GM06990 (cell line): ENCODE results near the gene NHS.
"Not testable (repeated sequence)": the region's sequence is repeated elsewhere in the genome, so short reads cannot be mapped to it uniquely, and the experiment has no call there.

Experiments
- DNase-seq: peaks from one replicate; pipeline ENCODE4 v3.0.0-alpha.2; 2011; ENCODE audit not compliant: insufficient read length; ENCODE audit errors: extremely low read depth
- H3K27me3 ChIP-seq: replicated peaks from 2 replicates; pipeline ENCODE4 v1.6.0; 2011; ENCODE audit warnings: low read length; ENCODE audit not compliant: control insufficient read depth, insufficient read depth
- H3K36me3 ChIP-seq: 2 replicates; pipeline ENCODE4 v1.5.1; 2011; ENCODE audit warnings: low read length; ENCODE audit not compliant: control insufficient read depth, insufficient read depth
- H3K4me3 ChIP-seq: replicated peaks from 2 replicates; pipeline ENCODE4 v1.5.1; 2011; ENCODE audit warnings: low read depth, mild to moderate bottlenecking, control low read depth, low read length
- TF ChIP-seq, protein P1 (sequence below): IDR thresholded peaks from 2 replicates; pipeline ENCODE4 v1.5.1; 2011; ENCODE audit warnings: low read length, control low read depth, mild to moderate bottlenecking, inconsistent platforms; ENCODE audit not compliant: insufficient read depth, poor library complexity, severe bottlenecking

The NHS gene

DNA sequence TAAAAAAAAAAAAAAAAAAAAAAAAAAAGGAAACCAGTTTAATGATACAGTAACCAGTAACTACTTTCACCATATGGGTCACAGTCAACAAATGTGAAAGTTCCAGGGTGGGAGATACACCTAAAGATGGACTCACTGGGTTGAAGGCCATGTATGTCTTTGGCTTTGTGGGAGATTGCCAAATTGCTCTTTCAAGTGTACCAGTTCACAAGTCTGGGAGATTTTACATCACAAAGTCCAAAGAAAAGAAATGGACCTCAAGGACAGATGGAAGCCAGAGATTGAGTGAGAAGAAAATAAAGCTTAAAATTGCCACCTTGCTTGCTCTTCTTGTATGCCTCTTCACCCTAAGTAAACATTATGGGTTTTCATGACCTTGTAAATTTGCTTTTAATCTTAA lies 65.3 kb downstream of the NHS start:
- H3K27me3 ChIP-seq = no peaks in the 10 kb centered on the region

DNA sequence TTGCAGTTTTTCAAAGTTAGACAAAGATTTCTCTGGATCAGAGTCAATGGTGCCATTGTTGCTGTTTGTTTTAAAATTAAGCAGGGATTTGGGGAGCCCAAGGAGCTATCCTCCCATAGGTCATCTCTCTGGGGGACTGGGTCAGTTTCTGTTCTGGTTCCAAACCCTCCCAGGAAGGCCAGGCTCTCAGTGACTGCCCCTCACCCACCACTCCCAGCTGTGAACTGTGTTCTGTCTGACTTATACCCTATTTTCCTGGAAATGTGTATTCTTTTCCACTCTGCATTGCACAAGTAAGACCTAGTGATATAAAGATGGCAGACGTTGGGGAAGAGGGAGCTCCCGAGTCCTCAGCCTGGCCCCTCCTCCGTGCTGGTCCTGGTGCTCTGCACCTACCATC lies 65.8 kb downstream of the NHS start:
- DNase-seq = no peak
- Histone ChIP-seq H3K4me3 (no peak overlapping the region), H3K36me3 (no peaks in the 10 kb centered on the region), H3K27me3 (no peaks in the 10 kb centered on the region)
- TF ChIP-seq, protein P1, sequence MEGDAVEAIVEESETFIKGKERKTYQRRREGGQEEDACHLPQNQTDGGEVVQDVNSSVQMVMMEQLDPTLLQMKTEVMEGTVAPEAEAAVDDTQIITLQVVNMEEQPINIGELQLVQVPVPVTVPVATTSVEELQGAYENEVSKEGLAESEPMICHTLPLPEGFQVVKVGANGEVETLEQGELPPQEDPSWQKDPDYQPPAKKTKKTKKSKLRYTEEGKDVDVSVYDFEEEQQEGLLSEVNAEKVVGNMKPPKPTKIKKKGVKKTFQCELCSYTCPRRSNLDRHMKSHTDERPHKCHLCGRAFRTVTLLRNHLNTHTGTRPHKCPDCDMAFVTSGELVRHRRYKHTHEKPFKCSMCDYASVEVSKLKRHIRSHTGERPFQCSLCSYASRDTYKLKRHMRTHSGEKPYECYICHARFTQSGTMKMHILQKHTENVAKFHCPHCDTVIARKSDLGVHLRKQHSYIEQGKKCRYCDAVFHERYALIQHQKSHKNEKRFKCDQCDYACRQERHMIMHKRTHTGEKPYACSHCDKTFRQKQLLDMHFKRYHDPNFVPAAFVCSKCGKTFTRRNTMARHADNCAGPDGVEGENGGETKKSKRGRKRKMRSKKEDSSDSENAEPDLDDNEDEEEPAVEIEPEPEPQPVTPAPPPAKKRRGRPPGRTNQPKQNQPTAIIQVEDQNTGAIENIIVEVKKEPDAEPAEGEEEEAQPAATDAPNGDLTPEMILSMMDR = no peak

More for the DNA sequence above, 65.3 kb downstream of the NHS start:
- Histone ChIP-seq H3K4me3 (no peak overlapping the region), H3K36me3 (no peaks in the 10 kb centered on the region)
- DNase-seq = no peak
- TF ChIP-seq, protein P1 = no peak

DNA sequence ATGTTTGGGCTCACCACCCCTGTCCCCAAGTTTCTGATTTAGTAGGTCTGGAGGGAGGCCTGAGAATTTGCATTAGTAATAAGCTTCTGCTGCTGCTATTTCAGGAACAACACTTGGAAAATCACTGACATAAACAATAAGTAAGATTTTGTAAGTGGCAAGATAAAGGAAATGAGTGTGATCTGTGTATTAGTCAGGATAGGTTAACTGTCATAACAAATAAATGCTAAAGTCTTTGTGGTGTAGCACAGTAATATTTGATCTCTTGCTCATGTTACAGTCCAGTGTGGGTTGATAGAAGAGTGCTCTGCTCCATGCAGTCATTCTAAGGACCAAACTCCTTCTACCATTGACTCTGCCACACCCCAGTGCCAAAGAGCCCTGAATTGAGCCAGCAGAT lies 67.0 kb downstream of the NHS start:
- no peak for DNase-seq
- Histone ChIP-seq H3K4me3 (no peak overlapping the region), H3K36me3 (no peaks in the 10 kb centered on the region), H3K27me3 (no peaks in the 10 kb centered on the region; the same call in 1 of the 2 replicates)
- TF ChIP-seq, protein P1 = no peak

DNA sequence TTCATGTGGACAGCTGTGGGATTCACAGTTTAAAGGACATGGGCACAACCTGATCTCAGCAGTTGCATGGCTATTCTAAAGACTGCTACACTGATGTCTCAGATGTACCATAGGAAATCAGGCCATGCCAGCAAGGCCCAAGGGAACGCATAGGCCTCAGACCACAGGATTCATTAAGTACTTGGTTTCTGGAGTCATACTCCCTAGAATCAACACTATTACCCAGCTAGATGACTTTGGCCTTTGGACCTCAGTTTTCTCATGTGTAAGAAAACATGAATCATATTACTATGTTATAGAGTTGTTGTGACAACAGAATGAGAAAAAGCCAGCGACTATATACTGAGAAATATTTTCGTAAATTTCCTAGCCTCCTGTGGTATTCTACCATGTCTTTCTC lies 67.9 kb downstream of the NHS start:
- no peak for DNase-seq
- Histone ChIP-seq H3K36me3 (no peaks in the 10 kb centered on the region), H3K27me3 (no peaks in the 10 kb centered on the region; the same call in 1 of the 2 replicates), H3K4me3 (no peak overlapping the region)
- TF ChIP-seq, protein P1 = no peak

DNA sequence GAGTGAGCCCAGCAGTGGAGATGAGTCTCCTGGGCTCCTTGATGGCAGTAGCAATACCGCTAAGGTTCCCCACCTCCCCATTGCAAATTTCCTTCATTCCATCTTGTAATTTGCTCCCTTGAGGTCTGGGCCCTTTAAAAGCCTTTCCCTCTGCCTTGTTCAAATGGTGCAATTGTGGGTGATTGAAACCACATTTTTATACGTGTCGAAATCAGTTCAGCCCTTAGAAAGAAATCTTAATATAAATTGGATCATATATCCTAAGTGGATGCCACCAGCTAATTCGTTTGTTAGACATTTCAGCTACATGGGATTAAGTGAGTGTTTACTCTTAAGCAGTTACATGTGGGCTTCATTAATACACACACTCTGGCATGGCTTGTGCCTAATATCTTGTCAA lies 68.6 kb downstream of the NHS start:
- DNase-seq = no peak
- TF ChIP-seq, protein P1 = no peak
- H3K27me3 ChIP-seq = no peaks in the 10 kb centered on the region; the same call in 1 of the 2 replicates
- H3K4me3 ChIP-seq = no peak overlapping the region
- H3K36me3 ChIP-seq = no peaks in the 10 kb centered on the region

DNA sequence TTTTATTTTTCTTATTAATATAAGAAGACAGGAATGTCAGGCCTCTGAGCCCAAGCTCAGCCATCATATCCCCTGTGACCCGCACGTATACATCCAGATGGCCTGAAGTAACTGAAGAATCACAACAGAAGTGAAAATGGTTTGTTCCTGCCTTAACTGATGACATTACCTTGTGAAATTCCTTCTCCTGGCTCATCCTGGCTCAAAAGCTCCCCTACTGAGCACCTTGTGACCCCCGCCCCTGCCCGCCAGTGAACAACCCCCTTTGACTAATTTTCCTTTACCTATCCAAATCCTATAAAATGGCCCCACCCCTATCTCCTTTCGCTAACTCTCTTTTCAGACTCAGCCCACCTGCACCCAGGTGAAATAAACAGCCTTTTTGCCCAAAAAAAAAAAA lies 71.3 kb downstream of the NHS start:
- not testable (repeated sequence) for H3K4me3 ChIP-seq, DNase-seq, H3K27me3 ChIP-seq, H3K36me3 ChIP-seq
